Testis (tissue), 2 donors: ENCODE measurements around the gene SPINK1.

ENCODE experiments used
- CTCF ChIP-seq, 3 experiments: fragments of 450-650 bp in 2 of 3; fragments of 200-600 bp in 1 of 3; sonication (generic) in 1 of 3; IDR thresholded peaks; one replicate each; pipeline ENCODE4 v1.5.1; 2016 to 2019; ENCODE audit warnings: antibody characterized with exemption in 3 of 3, mild to moderate bottlenecking in 2 of 3, moderate library complexity in 1 of 3
- POLR2A ChIP-seq: fragments of 450-650 bp; IDR thresholded peaks from one replicate; pipeline ENCODE4 v1.6.1; 2017; ENCODE audit warnings: antibody characterized with exemption, mild to moderate bottlenecking, moderate library complexity

- no peak for TF ChIP-seq POLR2A
- TF ChIP-seq CTCF (IDR thresholded peaks at IDR 0.05), result no peak
Measured at GRCh38 chr5:147879784-147880183, 48.3 kb upstream of the SPINK1 start.
